CD4-positive, alpha-beta T cell treated with Interleukin-17A for 4 hours (primary cell): ENCODE data around the gene SPDYE18.
A peak's percentile ranks its signal among the peaks of the same experiment; 100 is the strongest.
"Not testable (repeated sequence)": the region's sequence is repeated elsewhere in the genome, so short reads cannot be mapped to it uniquely, and the experiment has no call there.

Experiments
- DNase-seq: peaks from one replicate; pipeline ENCODE4 v3.0.0-alpha.2; 2020; ENCODE audit warnings: mixed read lengths

The SPDYE18 gene, protein sequence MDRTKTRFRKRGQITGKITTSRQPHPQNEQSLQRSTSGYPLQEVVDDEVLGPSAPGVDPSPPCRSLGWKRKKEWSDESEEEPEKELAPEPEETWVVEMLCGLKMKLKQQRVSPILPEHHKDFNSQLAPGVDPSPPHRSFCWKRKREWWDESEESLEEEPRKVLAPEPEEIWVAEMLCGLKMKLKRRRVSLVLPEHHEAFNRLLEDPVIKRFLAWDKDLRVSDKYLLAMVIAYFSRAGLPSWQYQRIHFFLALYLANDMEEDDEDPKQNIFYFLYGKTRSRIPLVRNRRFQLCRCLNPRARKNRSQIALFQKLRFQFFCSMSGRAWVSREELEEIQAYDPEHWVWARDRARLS

DNA sequence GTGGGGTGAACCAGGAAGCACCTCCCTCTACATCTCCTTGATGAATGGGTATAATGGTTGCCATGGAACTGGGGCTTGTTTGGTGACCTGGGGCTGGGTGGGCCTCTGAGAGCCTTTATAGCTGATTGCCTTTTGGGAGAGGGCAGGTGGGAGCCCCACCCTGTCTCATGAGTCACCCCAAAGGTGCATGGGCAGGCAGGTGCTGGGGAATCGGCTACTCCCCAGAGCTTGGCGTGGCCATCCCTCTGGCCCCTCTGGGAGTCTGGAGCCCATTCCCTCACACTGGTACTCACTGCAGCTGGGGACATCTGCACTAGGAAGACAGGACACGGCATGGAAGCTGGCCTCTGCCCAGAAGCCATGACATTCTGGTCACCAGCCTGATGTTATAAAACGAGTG, at the start of gene SPDYE18:
SPDYE18 (minus strand) TSS at position 2 of the 400 bp plus-strand sequence. CDS start 2,046 bp downstream, outside the sequence.
- not testable (repeated sequence) for DNase-seq

DNA sequence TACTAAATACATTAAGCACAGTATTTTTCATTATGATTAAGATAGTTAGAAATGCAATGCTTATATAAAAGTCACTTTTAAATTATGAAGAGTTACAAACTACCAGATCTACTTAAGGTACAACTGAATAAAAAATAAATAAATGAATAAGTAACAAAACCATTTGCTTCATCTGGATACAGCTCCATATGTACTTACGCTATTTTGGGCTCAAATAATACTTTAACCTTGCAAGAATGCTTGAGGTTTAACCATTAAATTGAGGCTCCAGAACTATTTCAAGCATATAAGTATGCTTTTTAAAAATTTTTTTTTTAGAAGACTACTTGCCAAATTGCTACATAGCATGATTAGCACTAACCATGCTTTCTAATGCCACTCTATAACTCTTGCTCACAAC, 46.0 kb upstream of the SPDYE18 start:
- DNase-seq = not testable (repeated sequence)

DNA sequence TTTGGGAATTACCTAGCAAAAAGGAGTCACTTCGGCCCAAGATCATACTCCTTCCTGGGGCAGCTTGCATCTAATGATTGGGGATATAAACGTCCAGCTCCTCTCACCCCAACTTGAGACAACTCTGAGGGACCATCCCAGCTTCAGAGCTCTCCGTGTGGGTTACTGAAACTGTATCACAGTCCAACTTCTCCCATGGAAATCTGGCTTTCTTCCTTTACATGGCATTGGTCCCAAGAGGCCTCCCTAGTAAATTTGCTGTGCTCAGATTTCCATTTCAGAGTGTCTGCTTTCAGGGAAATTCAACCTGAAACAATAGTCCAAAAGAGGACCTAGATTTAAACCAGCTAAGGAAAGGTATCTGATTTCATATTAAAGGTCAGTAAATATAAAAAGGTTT, 45.3 kb upstream of the SPDYE18 start:
- not testable (repeated sequence) for DNase-seq

DNA sequence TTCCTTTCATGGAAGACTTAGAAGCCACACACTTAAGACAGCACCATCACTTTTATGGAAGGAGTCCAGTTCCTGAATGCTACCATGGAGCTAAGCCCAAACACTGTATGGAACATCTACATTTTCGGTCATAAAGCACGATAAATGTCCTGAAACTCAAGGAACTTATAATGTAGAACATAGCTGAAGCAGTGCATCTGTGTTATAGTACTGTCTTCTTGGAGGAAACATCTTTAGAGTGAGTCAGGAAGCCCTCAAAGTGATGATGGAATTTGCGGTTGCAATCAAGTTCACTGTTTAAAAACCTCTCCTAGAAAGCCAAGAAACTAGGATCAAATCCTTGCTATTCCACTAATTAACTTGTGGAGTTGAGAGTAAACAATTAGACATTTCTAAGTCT, 43.5 kb upstream of the SPDYE18 start:
- DNase-seq = not testable (repeated sequence)

DNA sequence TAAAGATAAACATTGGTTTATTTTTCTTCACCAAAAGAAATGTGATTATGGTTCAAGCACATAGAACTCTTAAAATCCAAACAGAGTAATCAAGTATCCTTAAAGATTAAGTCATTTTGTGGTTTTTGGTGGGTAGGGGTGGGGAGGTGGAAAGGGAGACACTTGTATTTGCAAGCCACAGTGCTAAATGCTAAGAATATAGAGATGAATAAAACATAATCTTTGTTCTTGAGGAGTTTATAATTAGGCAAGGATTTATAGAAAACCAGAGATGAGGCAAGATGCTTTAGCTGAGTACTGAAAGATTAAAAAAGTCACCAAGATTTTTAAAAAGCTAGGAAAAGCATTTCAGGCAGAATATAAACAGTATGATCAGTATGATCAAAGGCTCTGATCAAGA, 40.3 kb upstream of the SPDYE18 start:
- not testable (repeated sequence) for DNase-seq

DNA sequence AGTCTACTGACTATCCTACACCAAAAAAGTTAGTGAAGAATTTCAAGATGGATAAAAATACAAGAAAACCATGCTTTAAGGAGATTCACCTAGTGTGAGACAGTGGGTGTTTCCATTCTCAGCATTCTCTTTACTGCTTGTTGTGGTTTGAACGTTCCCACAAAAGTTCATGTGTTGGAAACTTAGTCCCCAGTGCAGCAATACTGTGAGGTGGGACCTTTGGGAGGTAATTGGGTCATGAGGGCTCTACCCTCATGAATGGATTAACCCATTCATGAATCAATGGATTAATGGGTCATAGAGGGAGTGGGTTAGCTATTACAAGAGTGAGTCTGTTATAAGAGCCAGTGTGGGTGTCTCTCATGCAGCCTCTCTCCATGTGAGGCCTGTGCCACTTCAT, 38.8 kb upstream of the SPDYE18 start:
- DNase-seq = not testable (repeated sequence)

DNA sequence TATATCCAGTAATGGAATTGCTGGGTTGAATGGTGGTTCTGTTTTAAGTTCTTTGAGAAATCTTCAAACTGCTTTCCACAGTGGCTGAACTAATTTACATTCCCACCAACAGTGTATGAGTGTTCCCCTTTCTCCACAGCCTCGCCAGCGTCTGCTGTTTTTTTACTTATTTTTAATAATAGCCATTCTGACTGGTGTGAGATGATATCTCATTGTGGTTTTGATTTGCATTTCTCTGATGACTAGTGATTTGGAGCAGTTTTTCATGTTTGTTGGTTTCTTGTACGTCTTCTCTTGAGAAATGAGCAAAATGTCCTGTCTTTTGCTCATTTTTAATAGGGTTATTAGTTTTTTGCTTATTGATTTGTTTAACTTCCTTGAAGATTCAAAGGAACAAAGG, 38.1 kb upstream of the SPDYE18 start:
- DNase-seq = not testable (repeated sequence)

DNA sequence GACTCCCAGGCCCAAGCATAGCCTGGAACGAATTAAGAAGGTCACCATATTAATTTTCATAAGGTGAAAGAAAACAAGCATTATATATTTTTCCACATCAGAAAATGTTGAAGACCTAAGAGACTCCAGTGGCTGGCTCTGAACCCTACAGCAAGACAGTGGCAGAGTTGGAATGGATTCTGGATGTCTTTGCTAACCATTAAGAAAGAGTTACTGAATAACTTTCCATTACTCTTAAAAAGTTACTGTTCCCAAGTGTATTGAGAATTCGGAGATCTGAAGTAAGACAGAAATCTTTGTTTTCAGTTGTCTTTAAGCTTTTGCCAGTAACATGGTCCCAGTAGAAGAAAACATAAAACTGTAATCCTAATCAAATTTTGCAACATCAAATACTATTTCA, 29.9 kb upstream of the SPDYE18 start:
- DNase-seq = not testable (repeated sequence)

DNA sequence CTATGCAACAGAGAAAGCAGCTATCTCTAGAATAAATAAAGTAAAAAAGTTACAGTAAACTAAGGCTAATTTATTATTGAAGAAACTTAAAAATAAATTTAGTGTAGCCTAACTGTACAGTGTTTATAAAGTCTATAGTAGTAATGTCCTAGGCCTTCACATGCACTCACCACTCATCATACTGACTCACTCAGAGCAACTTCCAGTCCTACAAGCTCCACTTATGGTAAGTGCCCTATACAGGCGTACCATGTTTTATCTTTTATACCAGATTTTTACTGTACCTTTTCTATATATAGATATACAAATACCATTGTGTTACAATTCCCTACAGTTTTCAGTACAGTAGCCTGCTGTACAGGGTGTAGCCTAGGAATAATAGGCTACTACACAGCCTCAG, 19.8 kb upstream of the SPDYE18 start:
- not testable (repeated sequence) for DNase-seq

DNA sequence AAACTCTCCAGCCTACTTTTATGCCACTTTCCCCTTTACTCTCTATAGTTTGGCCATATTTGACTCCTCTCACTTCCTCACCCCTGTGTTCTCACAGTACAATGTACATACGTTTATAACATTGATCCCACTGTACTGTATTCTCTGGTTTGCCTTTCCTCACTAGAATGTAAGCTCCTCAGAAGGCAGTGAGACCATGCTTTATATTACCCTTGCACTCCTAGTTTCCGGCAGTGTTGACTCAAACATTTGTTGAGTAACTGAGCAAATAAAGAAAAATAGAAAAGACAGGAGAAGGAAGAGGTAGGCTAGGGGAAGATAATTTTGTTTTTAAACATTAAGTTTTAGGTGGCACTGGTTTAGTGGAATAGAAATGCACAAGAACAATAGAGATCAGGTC, 17.9 kb upstream of the SPDYE18 start:
- DNase-seq = not testable (repeated sequence)

DNA sequence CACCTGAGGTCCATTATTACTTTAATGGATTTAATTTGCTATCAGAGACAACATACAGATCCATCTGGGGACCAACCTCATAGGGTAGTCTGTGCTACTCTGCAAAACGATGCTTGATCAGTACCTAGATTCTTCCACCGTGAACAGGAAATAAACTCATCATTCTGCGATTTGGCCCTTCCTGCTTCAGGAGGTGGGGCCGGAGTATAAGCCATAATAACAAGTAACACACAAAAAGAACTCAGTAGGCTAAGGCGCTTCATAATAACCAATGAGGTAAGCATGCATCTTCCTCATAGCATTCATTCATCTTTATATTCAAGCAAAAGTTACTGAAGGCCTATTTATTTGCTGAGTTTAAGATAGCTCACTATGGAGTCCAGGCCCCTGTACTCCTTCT, 17.3 kb upstream of the SPDYE18 start:
- not testable (repeated sequence) for DNase-seq

DNA sequence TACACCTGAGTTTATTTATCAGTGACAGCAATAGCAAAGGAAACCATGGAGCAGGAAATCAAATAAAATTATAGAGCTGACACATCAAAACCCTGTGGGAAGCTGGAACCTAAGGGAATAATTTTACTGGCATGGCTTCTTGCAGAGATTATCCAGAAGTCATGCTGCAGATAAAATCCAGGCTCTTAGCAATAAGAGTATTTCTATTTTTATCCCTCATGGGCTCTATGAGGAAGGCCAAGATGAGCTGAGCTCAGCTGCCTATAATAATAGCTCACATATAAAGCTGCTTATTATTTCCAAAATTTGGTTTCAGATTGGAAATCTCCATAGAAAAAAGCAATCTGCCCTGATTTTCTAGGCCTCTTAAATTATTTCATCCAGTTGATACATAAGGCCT, 16.8 kb upstream of the SPDYE18 start:
- not testable (repeated sequence) for DNase-seq

DNA sequence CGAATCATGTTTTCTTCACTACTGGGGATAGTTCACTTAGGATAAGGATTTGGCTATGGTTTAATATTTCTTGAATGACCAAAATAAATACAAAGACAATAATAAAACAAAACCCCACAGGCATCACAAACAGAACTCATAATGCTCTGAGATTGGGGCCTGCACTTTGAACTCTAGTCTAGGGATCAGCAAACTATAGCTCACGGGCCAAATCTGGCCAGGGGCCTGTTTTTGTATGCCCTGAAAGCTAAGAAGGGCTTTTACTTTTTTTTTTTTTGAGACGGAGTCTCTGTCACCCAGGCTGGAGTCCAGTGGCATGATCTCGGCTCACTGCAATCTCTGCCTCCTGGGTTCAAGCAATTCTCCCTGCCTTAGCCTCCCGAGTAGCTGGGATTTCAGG, 14.7 kb upstream of the SPDYE18 start:
- DNase-seq = not testable (repeated sequence)

DNA sequence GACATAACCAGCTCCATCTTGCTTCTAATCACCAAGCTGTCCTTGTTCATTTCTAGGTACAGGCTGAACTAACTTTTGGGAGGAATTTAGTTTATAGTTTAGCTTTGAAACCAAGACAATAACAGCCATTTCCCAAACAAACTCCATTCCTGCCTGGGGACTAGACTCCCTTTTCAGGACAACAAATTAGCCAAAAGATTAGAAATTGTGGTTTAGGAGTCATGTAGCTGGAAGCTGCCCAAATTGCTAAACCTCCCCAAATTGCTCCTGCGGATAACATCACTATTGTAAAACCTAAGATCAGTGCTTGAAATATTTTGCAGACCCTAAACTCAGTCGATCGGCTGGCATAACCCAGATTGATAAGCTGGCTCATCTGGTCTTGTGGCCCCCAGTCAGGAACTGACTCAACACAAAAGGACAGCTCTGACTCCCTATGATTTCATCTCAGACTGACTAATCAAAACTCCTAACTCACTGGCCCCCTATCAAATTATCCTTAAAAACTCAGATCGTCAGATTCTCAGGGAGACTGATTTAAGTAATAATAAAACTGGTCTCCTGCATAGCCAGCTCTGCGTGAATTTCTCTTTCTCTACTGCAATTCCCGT, 12.5 kb upstream of the SPDYE18 start:
- not testable (repeated sequence) for DNase-seq

DNA sequence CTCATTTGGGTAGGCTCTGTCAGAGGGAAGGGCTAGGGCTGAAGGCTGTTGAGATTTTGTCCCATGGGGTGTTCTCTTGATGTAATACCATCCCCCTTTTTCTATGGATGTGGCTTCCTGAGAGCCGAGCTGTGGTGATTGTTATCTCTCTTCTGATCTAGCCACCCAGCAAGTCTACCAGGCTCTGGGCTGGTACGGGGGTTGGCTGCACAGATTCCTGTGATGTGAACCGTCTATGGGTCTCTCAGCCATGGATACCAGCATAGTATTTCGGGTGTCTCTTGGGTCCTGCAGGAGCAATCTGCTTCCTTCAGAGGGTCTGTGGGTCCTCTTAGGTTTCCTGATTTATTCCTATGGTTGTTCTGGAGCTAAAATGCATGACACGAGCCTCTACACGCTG, 8.8 kb upstream of the SPDYE18 start:
- DNase-seq = not testable (repeated sequence)

DNA sequence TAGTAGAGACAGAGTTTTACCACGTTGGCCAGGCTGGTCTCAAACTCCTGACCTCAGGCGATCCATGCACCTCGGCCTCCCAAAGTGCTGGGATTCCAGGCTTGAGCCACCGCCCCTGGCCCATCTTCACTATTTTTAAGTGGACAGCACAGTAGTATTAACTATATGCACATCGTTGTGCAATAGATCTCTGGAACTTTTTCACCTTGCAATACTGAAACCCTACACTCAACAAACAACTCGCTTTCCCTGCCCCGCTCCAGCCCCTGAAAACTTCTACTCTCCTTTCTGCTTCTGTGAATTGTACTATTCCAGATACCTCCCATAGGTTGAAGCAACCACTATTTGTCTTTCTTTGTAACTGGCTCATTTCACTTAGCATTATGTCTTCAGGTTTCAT, 3.5 kb upstream of the SPDYE18 start:
- DNase-seq = not testable (repeated sequence)

DNA sequence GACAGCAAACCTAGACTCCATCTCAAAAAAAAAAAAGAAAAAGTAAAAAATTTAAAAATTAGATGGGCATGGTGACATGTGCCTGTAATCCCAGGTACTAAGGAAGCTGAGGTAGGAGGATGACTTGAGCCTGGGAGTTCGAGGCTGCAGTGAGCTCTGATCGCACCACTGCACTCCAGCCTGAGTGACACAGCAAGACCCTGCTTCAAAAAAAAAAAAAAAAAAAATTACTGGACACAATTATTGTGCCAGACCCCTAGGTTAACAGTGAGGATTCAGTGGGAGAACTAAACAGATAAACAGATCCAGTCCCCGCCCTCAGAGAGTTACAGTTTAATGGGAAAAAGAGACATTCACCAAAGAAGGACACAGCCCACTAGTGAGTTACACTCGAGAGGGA, 1.4 kb upstream of the SPDYE18 start:
- DNase-seq = not testable (repeated sequence)

DNA sequence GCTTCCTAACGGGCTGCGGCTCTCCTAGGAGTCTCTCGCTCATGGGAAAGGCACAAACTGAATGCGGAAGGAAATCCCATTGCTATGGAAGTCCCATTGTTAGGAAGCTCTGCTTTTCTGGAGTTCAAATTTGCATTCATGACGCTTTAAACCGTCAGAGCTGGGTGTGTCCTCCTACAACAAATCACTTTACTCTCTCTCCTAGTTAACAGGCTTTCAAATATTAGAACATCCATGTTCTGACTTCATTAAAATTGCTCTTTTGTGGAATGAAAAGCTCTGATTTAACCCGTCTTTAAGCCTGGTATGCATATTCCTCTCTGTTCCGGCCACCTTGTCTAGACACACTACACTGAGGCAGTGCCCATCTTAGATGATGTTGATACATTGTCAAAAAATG, 30.1 kb downstream of the SPDYE18 start, which contains the start of gene SPDYE17:
SPDYE17 (minus strand) TSS at position 101 of the 400 bp plus-strand sequence. CDS start 1,791 bp downstream, outside the sequence.
- not testable (repeated sequence) for DNase-seq

DNA sequence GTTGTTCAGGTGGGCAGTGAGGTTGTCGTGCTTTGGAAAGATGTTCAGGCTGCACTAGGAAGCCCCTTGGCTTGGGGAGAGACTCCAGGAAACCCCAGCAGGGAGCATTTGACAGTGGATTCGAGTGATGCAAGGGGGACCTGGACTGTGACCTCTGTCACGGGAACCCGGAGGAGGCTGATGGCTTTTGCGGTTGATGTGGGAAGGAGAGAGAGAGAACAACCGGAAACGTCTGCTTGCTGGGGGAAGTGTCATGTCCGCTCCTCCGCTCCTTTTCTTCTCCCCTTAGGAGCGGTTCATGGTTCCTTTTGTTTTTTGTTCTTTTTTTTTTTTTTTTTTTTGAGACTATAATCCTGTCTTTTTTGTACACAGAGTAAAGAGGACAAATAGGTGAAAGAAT, 36.0 kb downstream of the SPDYE18 start:
- not testable (repeated sequence) for DNase-seq

DNA sequence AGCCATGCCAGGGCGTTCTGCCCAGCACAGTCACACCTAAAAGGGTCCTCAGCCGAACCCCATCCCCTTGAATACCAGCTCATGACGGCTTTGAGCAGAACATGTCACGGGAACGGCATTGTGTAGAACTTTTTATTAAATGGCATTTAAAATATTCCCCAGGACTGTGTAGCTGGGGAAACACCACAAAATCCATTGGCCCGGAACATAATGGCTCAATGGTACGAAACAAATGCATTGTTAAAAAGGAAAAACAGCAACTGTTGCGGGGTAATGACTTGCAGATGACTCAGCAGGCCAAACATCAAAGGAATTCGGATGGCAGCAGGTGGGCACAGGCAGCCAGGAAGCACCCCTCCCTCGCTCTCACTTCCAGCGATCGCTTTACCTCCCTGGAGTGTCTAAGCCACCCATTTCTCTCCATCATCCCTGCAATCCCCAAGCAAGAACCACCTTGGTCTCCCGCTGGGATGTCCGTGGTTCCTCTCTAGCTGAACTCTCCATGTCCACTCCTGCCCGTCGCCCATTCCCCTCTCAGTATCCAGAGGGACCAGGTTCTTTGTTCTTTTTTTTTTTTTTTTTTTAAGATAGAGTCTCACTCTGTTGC, 52.2 kb downstream of the SPDYE18 start:
- DNase-seq = not testable (repeated sequence)

DNA sequence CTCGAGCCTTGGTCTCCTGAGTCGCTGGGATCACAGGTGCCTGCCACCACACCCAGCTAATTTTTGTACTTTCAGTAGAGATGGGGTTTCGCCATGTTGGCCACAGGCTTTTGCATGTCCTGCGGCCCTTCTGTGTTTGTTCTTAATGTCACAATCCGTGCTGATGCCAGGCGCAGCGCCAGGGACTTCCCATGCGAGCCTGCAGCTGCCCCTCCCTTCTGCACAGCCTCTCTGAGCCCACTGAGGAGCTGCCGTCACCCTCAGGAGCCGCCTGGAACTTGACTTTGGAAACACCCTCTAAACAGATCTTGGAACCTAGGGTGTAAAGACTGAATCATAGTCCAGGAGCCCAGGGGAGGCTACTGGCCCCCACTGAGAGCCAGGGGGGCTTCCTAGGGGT, 54.4 kb downstream of the SPDYE18 start:
- DNase-seq = peak; percentile 1

DNA sequence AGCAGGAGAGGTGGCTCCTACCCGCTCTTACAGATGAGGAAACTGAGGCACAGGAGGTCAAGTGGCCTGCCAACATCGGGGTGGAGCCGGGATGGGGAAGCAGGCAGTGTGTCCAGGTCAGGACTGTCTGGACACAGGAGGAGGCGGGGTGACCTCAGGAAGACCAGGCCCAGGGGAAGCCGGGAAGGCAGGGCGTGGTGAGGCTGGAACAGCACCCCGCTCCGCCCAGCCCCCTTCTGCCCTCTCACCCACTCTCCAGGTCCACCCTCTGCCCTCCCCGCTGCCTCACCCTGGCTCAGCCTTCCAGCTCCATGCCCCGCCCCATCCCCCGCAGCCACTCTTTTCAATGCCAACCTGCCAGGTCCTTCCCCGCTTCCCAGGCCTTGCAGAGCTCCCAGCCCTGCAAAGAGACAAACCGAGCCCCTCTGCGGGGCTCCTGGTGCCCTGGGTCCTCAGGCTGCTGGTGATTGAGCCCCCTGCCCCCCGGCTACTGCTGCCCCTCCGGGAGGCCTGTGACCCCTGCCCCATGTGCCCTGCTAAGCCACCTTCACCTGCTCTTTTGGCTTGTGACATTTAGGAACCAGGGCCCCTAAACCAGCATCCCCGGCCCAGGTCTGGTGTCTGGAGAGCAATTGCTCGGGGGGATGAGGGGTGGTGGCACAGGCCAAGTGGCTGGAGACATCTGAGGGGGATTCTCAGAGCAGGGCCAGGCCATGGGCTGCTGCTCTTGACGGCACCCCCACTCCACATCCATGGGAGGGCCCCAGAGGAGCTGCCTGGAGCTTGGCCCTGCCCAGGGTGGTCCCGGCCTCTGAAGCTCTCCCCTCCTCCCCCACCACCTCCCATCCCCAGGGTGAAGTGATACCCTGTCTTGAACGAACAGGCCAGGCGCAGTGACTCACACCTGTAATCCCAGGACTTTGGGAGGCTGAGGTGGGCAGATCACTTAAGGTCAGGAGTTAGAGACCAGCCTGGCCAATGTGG, 55.9 kb downstream of the SPDYE18 start:
- DNase-seq = not testable (repeated sequence)
